Gastrocnemius medialis (tissue), 4 donors: ENCODE results near the gene WDHD1. TPM values are rescaled to one million over a fixed set of nuclear protein-coding genes. Genes with fewer than 3 reads are reported as not detected.

ENCODE experiments used
- ATAC-seq, 2 donors: fragments of 150-250 bp; one replicate each; pipeline ENCODE4 v1.9.1; 2016
- DNase-seq, 2 donors: peaks; one replicate each; pipeline ENCODE4 v3.0.0-alpha.2; 2019
- H3K27ac ChIP-seq, 4 donors: fragments of 200-600 bp; sonication (generic); 1 replicate in 1 of 4; 2 replicates in 3 of 4; pipeline ENCODE4 v1.5.1; 2016 to 2018; ENCODE audit warnings: mild to moderate bottlenecking in 2 of 4, moderate library complexity in 1 of 4
- H3K27me3 ChIP-seq, 3 donors: fragments of 200-600 bp; sonication (generic) in 2 of 3; 1 replicate in 1 of 3; 2 replicates in 2 of 3; pipeline versions ENCODE4 v1.5.1 to v1.6.0; 2016 to 2019; ENCODE audit warnings: mild to moderate bottlenecking in 1 of 3, moderate library complexity in 1 of 3
- H3K36me3 ChIP-seq, 2 donors: fragments of 200-600 bp; sonication (generic) in 1 of 2; one replicate each; pipeline ENCODE4 v1.5.1; 2017 to 2018
- H3K4me1 ChIP-seq, 2 donors: fragments of 200-600 bp; sonication (generic) in 1 of 2; one replicate each; pipeline ENCODE4 v1.5.1; 2016 to 2017; ENCODE audit warnings: mild to moderate bottlenecking in 2 of 2
- H3K4me3 ChIP-seq, 4 donors: fragments of 200-600 bp; sonication (generic) in 3 of 4; 1 replicate in 1 of 4; 2 replicates in 3 of 4; pipeline ENCODE4 v1.5.1; 2016 to 2019; ENCODE audit warnings: mild to moderate bottlenecking in 2 of 4
- H3K9me3 ChIP-seq, 3 donors: fragments of 200-600 bp; sonication (generic) in 2 of 3; 1 replicate in 1 of 3; 2 replicates in 2 of 3; pipeline ENCODE4 v1.5.1; 2016 to 2019
- POLR2A ChIP-seq, 2 donors: fragments of 450-650 bp; IDR thresholded peaks; one replicate each; pipeline ENCODE4 v1.6.1; 2017; ENCODE audit warnings: antibody characterized with exemption in 2 of 2, mild to moderate bottlenecking in 2 of 2, moderate library complexity in 2 of 2
- in situ Hi-C, 4 donors: fragments of 200-750 bp; cut with MboI; loops; one replicate each; pipeline versions ENCODE4 v1.15.0 to v1.8.0; 2017; ENCODE audit warnings: low sequenced_read_pairs in 4 of 4
- intact Hi-C: fragments of 100-400 bp; cut with DNase I; formaldehyde crosslinking; loops from one replicate; pipeline ENCODE4 v1.15.1; 2023; ENCODE audit warnings: low total_unique reads
- total RNA-seq, 4 donors: library from RNA; depleted of rRNA; stranded (reverse); fragments of >200 nt; gene quantifications; one replicate each; pipeline versions ENCODE4 v1.1.0 to v1.2.3, GENCODE V29; 2016
- TF ChIP-seq, protein P1 (sequence below), 5 experiments: fragments of 450-650 bp in 3 of 5; fragments of 200-600 bp in 2 of 5; sonication (generic) in 2 of 5; IDR thresholded peaks in 4 of 5; conservative IDR thresholded peaks in 1 of 5; 1 replicate in 4 of 5; 2 replicates in 1 of 5; pipeline ENCODE4 v1.5.1; 2016 to 2019; ENCODE audit warnings: antibody characterized with exemption in 5 of 5, mild to moderate bottlenecking in 3 of 5, moderate library complexity in 3 of 5

WDHD1 gene
- total RNA-seq, 4 donors from 2014 or later: 0.72 to 1.2 (median 1.0) TPM

DNA sequence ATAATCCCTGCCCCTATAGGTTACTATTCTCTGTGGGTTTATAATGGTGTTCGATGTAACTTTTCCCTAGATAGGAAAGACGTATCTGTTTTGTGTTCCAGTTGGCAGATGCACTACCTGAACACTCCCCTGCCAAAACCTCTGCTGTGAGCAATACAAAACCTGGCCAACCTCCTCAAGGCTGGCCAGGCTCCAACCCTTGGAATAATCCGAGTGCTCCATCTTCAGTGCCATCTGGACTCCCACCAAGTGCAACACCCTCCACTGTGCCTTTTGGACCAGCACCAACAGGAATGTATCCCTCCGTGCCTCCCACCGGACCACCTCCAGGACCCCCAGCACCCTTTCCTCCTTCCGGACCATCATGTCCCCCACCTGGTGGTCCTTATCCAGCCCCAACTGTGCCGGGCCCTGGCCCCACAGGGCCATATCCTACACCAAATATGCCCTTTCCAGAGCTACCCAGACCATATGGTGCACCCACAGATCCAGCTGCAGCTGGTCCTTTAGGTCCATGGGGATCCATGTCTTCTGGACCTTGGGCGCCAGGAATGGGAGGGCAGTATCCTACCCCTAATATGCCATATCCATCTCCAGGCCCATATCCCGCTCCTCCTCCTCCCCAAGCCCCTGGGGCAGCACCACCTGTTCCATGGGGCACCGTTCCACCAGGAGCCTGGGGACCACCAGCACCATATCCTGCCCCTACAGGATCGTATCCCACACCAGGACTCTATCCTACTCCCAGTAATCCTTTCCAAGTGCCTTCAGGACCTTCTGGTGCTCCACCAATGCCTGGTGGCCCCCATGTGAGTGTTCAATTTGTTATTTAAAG is 35.8 kb upstream of the WDHD1 start:
- DNase-seq (no peak), ATAC-seq (no peak)
- Histone ChIP-seq H3K27ac (peak overlapping the region in 3 of 4 donors; percentile 3 to 11 (median 9)), H3K4me3 (no peak overlapping the region), H3K9me3 (no peaks in the 10 kb centered on the region), H3K36me3 (peaks cover 0 to 41% of the 10 kb centered on the region in 2 donors), H3K4me1 (peaks cover 7 to 21% of the 10 kb centered on the region in 2 donors), H3K27me3 (no peaks in the 10 kb centered on the region)
- in situ Hi-C loops (no loop called here), intact Hi-C loops (no loop called here)
- TF ChIP-seq, protein P1, sequence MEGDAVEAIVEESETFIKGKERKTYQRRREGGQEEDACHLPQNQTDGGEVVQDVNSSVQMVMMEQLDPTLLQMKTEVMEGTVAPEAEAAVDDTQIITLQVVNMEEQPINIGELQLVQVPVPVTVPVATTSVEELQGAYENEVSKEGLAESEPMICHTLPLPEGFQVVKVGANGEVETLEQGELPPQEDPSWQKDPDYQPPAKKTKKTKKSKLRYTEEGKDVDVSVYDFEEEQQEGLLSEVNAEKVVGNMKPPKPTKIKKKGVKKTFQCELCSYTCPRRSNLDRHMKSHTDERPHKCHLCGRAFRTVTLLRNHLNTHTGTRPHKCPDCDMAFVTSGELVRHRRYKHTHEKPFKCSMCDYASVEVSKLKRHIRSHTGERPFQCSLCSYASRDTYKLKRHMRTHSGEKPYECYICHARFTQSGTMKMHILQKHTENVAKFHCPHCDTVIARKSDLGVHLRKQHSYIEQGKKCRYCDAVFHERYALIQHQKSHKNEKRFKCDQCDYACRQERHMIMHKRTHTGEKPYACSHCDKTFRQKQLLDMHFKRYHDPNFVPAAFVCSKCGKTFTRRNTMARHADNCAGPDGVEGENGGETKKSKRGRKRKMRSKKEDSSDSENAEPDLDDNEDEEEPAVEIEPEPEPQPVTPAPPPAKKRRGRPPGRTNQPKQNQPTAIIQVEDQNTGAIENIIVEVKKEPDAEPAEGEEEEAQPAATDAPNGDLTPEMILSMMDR (IDR thresholded peaks at IDR 0.05 in 4 of 5, conservative IDR thresholded peaks at IDR 0.05 in 1 of 5): no peak

- TF ChIP-seq, protein P1 (IDR thresholded peaks at IDR 0.05 in 4 of 5, conservative IDR thresholded peaks at IDR 0.05 in 1 of 5): no peak
- TF ChIP-seq POLR2A (IDR thresholded peaks at IDR 0.05): no peak
- H3K4me3 ChIP-seq: no peak overlapping the region
- intact Hi-C loops (no loop called here), in situ Hi-C loops (no loop called here)
- H3K27me3 ChIP-seq: no peaks in the 10 kb centered on the region
- H3K36me3 ChIP-seq: peaks cover 0 to 20% of the 10 kb centered on the region in 2 donors
- ATAC-seq (no peak), DNase-seq (no peak)
- H3K9me3 ChIP-seq: no peaks in the 10 kb centered on the region
- H3K4me1 ChIP-seq: peaks cover 19 to 21% of the 10 kb centered on the region in 2 donors
- no peak overlapping the region for H3K27ac ChIP-seq
Measured at GRCh38 chr14:55059333-55059732, 32.4 kb upstream of the WDHD1 start.

DNA sequence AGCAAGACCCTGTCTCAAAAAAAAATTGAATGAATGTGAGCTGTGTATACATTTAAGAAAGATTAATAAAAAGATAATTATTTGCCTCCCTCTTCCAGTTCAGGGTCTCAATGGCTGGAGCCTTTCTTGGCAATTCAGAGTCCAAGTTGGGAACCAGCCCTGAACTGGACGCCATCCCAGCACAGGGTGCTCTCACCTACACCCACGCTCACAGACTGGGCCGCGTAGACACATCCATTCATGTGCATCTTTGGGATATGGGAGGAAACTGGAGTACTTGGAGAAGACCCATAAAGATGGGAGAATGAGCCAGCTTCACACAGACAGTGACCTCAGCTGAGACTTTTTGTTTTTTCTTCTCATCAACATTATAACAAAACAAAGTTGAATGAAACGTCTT is 31.0 kb upstream of the WDHD1 start:
- Histone ChIP-seq H3K27ac (no peak overlapping the region), H3K4me3 (no peak overlapping the region), H3K27me3 (no peaks in the 10 kb centered on the region), H3K4me1 (peaks cover 25 to 27% of the 10 kb centered on the region in 2 donors), H3K9me3 (no peaks in the 10 kb centered on the region), H3K36me3 (peaks cover 0 to 8% of the 10 kb centered on the region in 2 donors)
- intact Hi-C loops (no loop called here), in situ Hi-C loops (no loop called here)
- ATAC-seq (no peak), DNase-seq (no peak)
- no peak for TF ChIP-seq POLR2A (IDR thresholded peaks at IDR 0.05)
- TF ChIP-seq, protein P1 (IDR thresholded peaks at IDR 0.05 in 4 of 5, conservative IDR thresholded peaks at IDR 0.05 in 1 of 5): no peak

DNA sequence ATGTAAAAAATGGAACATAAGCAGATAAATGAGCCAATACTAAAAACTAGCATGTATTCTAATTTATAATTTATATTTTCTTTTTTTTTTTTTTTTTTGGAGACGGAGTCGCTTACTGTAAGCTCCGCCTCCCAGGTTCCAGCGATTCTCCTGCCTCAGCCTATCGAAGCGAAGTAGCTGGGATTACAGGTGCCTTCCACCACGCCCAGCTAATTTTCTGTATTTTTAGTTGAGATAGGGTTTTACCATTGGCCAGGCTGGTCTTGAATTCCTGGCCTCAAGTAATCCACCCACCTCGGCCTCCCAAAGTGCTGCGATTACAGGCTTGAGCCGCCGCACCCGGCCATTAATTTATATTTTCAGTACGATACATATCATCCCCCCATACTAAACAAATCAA is 27.2 kb upstream of the WDHD1 start:
- TF ChIP-seq, protein P1 (IDR thresholded peaks at IDR 0.05 in 4 of 5, conservative IDR thresholded peaks at IDR 0.05 in 1 of 5): no peak
- no peak for TF ChIP-seq POLR2A (IDR thresholded peaks at IDR 0.05)
- Histone ChIP-seq H3K4me1 (peaks cover 17 to 31% of the 10 kb centered on the region in 2 donors), H3K27me3 (no peaks in the 10 kb centered on the region), H3K4me3 (no peak overlapping the region), H3K36me3 (no peaks in the 10 kb centered on the region), H3K27ac (no peak overlapping the region), H3K9me3 (no peaks in the 10 kb centered on the region)
- no peak for ATAC-seq
- DNase-seq: no peak
- in situ Hi-C loops (no loop called here), intact Hi-C loops (loop anchor here (5.0 kb wide), 1 partner anchor 33 kb away; no protein-coding TSS in a partner anchor)
